HG02870 (cell line): ENCODE data around the gene RAD1.

Experiments
- ATAC-seq: cut with Tn5 transposase; IDR thresholded peaks from one replicate; pipeline ENCODE4 v1.9.1; 2021; ENCODE audit warnings: mild to moderate bottlenecking, moderate library complexity; ENCODE audit not compliant: unreplicated experiment

RAD1 gene

GRCh38 chr5:34866989-34867471 lies 48.3 kb downstream of the RAD1 start:
- ATAC-seq = no peak

GRCh38 chr5:34865091-34865490 lies 50.2 kb downstream of the RAD1 start:
- ATAC-seq = no peak

GRCh38 chr5:34863946-34864345 lies 51.4 kb downstream of the RAD1 start:
- ATAC-seq = no peak

- no peak for ATAC-seq
Observed at GRCh38 chr5:34859253-34859652, 56.1 kb downstream of the RAD1 start.

GRCh38 chr5:34858790-34859189 lies 56.5 kb downstream of the RAD1 start:
- no peak for ATAC-seq

GRCh38 chr5:34857894-34858293 lies 57.4 kb downstream of the RAD1 start:
- no peak for ATAC-seq

- no peak for ATAC-seq
Observed at GRCh38 chr5:34857161-34857560, 58.1 kb downstream of the RAD1 start.
